HEK293T (cell line): ENCODE results near the gene POLD1.

ENCODE experiments used
- HDGF ChIP-seq: fragments of 450-650 bp; IDR thresholded peaks from 2 replicates; pipeline ENCODE4 v1.6.1; 2017; ENCODE audit warnings: antibody characterized with exemption, borderline replicate concordance
- SUZ12 ChIP-seq: fragments of 450-650 bp; IDR thresholded peaks from 2 replicates; pipeline ENCODE4 v1.6.1; 2016; ENCODE audit warnings: mild to moderate bottlenecking
- TARDBP ChIP-seq: fragments of 450-650 bp; IDR thresholded peaks from 2 replicates; pipeline ENCODE4 v1.6.1; 2016

GRCh38 chr19:50444059-50444458, 59.9 kb downstream of the POLD1 start:
- TF ChIP-seq HDGF (no peak), SUZ12 (no peak), TARDBP (no peak)
